Measurements from ENCODE around the gene NMRK1.
A peak's percentile ranks its signal among the peaks of the same experiment; 100 is the strongest.

NMRK1 gene

DNA sequence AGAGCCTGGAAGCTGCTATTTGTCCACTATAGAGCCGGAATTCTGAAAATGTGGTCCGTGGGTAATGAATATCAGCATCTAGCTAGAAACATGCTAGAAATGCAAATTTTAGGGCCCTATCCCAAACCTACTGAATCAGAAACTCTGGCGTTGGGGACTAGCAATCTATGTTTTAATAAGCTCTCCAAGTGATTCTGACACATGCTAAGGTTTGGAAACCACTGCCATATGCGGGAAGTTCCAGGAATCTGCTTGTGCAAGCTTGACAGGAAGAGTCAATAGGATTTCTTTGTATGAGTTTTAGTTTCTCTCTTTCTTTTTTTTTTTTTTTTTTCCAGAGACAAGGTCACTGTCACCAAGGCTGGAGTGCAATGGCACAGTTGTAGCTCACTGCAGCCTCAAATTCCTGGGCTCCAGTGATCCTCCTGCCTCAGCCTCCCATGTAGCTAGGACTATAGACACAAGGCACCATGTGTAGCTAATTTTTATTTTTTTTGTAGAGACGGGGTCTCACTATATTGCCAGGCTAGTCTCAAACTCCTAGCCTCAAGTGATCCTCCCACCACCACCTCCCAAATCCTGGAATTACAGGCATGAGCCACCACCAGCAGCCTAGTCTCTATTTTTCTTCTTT, 33.5 kb downstream of the NMRK1 start:
- no peak for DNase-seq

DNA sequence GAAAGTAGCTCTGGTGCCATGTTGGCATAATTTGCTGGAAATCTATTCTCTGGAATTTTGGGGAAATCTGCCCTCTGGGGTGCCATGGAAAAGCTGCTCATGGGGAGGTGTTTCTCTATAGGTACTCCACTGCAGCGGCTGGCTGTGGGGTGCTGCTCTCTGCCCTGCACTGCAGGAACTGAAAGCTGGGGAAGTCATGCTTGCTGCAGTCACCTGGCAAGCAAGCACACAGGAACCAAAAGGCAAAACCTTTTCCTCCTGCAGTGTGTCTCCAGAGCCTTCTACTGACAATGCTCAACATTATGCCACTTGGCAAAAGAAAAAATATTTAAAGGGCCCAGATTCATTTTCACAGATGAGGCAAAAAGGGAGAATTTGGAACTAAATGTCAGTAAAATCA, 34.1 kb downstream of the NMRK1 start:
- DNase-seq, result no peak

- DNase-seq, result no peak
Measured at GRCh38 chr9:75051285-75051684, 36.7 kb downstream of the NMRK1 start.

- no peak for DNase-seq
Measured at GRCh38 chr9:75047506-75047905, 40.4 kb downstream of the NMRK1 start.

DNA sequence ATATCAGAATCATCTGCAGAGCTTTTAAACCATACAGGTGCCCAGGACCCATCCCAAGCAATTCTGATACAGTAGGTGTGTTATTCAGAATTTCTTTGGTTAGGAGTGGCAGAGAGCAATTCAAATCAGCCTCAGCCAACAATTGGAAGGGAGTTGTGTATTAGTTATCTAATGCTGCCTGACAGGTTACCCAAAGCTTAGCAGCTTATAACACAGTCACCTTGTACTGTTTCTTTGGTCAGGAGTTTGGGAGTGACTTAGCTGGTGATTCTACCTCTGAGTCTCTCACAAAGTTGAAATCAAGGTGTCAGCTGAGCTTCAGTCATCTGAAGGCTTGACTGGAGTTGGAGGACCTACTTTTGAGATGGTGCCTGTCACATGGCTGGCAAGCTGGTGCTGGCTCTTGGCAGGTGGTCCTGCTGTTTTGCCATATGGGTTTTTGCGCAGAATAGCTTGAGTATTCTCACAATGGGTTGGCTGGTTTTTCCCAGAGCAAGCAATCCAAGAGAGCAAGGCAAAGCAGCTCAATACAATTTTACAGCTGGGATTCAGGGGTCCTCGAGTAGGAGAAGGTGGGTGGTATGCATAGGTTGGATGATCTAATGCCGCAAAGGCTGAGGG, 41.1 kb downstream of the NMRK1 start:
- no peak for DNase-seq

GRCh38 chr9:75041041-75041440, 46.9 kb downstream of the NMRK1 start:
- no peak for DNase-seq

DNA sequence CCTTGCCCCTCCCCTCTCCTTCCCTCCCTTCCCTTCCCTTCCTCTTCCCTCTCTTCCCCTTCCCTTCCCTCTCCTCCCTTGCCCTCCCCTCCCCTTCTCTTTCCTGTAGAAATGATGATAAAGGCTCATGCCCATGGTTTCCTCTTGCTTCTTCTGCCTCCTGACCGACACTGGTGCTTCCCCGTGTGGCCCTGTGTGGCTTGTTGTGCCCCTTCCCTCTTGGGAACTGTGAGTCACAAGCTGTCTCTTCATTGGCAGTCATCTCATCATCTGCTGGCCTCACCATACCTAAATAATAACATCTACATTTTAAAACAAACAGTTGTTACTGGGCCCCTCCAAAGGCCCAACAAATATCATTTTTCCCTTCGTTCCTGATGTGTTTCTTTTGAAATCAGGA, 48.2 kb downstream of the NMRK1 start:
- no peak for DNase-seq

GRCh38 chr9:75039009-75039408, 48.9 kb downstream of the NMRK1 start:
- no peak for DNase-seq

DNA sequence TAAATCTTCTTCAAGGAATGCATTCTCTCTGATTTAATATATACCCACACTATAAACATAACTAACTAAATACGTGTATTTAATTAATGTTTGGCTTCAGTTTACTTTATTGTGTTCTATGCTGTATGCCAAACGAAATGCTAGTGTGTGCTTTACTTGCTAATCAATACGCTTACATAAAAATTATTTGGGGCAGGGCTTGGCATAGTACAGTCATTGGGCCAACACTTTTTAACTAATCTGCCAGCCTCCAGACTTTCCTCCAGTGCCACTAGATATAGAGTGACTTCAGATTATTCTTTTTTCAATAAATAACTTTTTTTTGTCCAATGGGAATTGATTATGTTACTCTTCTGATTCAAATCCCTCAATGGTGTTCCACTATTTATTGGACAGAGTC, 51.2 kb downstream of the NMRK1 start:
- DNase-seq, result no peak

DNA sequence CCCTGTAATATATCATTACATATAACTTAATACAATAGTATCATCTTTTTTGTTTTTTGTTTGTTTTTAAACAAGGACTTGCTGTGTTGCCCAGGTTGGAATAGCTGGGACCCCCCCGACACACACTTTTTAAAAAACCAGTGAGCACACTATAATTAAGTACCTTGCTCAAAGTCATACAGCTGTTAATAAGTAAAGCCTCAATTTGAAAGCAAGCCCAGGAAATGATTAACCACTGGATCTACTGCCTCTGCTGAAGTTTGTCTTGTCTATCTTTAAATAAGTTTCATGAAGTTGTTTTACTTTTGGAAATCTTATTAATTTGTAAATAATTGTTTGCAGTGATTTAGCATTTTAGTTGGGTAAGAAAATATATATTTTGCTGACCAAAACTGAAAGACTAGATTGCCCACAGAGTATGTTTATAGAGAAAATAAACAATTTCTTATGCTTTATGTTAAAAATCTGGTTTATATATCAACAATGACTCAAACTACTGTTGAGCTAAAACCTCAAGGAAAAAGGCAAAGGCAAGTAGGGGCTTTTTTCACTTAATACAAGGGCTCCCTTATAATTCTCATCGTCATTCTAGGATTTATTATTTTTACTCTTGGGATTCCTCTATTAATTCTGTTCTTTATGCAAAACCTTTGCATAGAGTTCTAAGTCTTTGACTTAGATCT, 54.0 kb downstream of the NMRK1 start:
- no peak for DNase-seq

DNA sequence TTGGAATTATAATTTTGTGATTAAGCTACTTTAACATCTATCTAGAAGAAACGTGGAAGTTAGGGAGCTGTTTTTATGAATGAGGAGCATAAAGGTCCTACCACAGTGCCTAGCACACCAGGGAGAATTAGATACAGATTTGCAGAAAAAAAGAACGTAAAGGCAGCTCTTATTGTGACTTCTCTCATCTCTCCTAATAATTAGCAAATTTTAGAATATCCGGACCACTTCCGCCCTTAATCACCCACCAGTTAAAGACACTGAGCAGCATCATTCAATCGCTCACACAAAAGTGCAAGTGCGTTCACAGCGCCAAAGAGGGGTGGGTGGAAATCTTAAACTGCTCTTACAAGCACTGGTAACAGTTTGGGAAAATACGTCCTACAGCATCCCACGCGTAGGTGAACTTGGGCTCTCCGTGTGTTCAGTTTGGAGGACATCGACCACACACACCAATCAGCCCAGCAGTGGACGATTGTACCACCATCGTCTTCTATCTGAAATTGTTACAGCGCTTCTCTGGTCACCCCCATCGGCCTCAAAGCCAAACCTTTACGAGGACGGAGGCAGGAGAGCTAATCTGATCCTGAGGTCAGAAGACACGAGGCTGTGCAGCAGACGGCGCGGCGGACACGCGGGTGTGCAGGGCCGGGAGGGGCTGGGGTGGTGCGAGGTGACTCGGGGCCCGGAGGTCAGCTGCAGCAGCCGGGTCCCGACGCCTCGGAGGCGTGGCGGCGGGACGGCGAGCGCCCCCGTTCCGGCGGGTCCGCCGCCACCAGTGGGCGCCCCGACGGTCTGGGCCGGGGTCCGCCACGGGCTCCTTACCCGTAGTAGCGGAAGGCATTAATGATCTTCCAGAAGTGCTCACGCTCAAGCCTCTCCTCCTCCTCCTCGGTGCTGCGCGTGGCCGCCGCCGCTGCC, 60.5 kb downstream of the NMRK1 start:
- DNase-seq, result peak in 4 of 5 experiments; percentile 17 to 68 (median 26)

GRCh38 chr9:75023846-75024245, 64.1 kb downstream of the NMRK1 start:
- peak in 1 of 5 experiments; percentile 72 for DNase-seq

DNA sequence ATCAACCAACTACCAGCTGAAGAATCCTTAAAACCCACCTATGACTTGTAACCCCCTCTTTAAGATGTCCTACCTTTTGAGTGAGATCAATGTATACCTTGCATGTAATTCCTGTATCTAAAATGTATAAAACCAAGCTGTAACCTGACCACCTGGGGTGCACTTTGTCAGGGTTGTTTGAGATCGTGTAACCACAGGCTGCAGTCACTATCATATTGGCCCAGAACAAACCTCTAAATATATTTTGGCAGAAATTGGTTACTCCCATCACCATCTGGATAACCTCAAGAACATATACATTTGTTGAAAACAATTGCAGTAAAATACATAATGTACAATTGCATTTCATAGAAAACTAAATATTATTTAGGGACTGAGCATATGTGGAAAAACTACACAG, 68.3 kb downstream of the NMRK1 start:
- DNase-seq, result peak in 1 of 5 experiments; percentile 31

- no peak for DNase-seq
Measured at GRCh38 chr9:75019022-75019421, 68.9 kb downstream of the NMRK1 start.

- no peak for DNase-seq
Measured at GRCh38 chr9:75017378-75017777, 70.6 kb downstream of the NMRK1 start.

DNA sequence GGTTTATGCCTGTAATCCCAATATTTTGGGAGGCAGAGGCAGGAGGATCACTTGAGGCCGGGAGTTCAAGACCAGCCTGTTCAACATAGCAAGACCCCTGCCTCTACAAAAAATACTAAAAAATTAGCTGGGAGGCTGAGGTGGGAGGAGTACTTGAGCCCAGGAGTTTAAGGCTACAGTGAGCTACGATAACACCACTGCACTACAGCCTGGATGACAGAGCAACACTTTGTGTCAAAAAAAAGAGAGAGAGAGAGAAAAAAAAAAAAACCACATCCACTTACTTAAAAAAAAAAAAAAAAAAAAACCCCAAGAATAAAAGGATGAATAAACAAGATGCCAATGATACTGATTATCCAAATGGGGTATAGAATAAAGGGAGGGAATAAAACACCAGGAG, 74.2 kb downstream of the NMRK1 start:
- DNase-seq, result peak in 1 of 5 experiments; percentile 70

Measured in T-helper 2 cell (primary cell).